Measurements from ENCODE around the gene IFFO2. TPM values are rescaled to one million over a fixed set of nuclear protein-coding genes. Genes with fewer than 3 reads are reported as not detected.

IFFO2 gene
- total RNA-seq, 1 donor from 2014 or later: 9.8 TPM

DNA sequence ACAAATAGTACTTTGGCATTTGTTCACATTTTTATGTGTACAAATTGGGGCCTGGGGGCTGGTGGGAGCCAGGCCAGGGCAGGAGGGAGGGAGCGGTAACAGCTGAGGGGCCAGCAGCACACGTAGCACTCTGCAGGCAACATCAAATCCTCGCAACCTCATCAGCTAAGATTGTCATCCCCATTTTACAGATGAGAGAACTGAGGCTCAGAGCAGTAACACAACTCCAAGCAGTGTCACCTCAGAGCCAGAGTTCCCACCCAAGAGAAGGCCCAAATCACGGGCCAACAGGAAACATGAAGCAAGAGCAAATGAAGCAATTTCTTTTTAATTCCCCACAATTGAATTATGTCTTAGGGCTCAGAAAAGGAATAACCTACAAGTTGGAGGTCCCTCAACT is 14.1 kb downstream of the IFFO2 start:
- H3K4me1 ChIP-seq: peaks cover 71% of the 10 kb centered on the region
- DNase-seq: no peak
- no peaks in the 10 kb centered on the region for H3K36me3 ChIP-seq
- no peak overlapping the region for H3K4me3 ChIP-seq
- H3K9me3 ChIP-seq: no peaks in the 10 kb centered on the region
- intact Hi-C loops (cut with DNase I): no loop called here
- no peak overlapping the region for H3K27ac ChIP-seq
- TF ChIP-seq, protein P1, sequence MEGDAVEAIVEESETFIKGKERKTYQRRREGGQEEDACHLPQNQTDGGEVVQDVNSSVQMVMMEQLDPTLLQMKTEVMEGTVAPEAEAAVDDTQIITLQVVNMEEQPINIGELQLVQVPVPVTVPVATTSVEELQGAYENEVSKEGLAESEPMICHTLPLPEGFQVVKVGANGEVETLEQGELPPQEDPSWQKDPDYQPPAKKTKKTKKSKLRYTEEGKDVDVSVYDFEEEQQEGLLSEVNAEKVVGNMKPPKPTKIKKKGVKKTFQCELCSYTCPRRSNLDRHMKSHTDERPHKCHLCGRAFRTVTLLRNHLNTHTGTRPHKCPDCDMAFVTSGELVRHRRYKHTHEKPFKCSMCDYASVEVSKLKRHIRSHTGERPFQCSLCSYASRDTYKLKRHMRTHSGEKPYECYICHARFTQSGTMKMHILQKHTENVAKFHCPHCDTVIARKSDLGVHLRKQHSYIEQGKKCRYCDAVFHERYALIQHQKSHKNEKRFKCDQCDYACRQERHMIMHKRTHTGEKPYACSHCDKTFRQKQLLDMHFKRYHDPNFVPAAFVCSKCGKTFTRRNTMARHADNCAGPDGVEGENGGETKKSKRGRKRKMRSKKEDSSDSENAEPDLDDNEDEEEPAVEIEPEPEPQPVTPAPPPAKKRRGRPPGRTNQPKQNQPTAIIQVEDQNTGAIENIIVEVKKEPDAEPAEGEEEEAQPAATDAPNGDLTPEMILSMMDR (IDR thresholded peaks at IDR 0.05): no peak
- no peak for ATAC-seq
- H3K27me3 ChIP-seq (ENCODE audit: low read depth): no peaks in the 10 kb centered on the region

DNA sequence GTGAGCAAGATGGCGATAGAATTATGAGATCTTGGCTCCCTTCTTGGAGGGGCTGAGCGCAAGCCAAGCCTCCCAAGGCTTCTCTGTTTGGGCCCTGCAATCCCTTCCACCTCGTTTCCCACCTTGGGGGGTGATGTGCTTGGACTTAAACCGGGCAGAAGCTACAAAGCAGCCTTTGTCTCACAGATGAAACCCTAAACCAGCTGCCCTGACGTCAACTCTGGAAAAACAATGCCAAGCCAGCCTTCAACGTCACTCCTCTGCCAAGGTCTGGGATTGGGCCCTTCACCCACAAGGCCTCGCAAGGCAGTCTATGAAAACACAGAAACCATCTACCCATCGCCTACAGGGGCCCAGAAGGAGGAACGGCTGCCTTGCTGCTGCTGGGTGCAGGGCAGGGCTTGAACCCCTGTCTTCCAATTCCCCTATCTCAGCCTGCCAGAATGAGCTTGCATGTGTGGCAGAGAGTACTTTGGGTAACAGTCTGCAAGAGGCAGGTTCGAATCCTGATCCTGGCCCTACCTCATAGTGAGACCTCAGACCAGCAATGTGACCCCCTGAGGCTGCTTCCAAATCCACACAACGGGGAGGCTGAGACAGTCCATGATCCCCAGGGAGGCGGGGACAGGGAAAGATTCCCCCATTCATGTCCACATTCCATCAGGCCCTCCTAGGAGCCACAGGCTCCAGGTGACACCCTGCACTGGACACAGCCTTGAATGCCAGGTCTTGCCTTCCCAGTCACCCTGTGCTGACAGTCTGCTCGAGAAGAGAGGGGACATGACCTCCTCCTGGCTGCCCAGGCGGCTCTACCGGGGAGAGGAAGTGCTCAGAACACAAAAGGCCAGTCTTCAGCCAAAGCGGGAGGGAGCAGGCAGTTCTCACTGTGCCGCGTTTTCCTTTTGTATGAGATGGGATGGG is 15.0 kb downstream of the IFFO2 start:
- Histone ChIP-seq H3K36me3 (no peaks in the 10 kb centered on the region), H3K27ac (peak overlapping the region; percentile 28), H3K4me3 (no peak overlapping the region), H3K9me3 (no peaks in the 10 kb centered on the region), H3K4me1 (peaks cover 71% of the 10 kb centered on the region), H3K27me3 (ENCODE audit: low read depth) (no peaks in the 10 kb centered on the region)
- TF ChIP-seq, protein P1 (IDR thresholded peaks at IDR 0.05): no peak
- intact Hi-C loops (cut with DNase I): no loop called here
- DNase-seq (no peak), ATAC-seq (peak in 1 of 2 donors; percentile 2)

DNA sequence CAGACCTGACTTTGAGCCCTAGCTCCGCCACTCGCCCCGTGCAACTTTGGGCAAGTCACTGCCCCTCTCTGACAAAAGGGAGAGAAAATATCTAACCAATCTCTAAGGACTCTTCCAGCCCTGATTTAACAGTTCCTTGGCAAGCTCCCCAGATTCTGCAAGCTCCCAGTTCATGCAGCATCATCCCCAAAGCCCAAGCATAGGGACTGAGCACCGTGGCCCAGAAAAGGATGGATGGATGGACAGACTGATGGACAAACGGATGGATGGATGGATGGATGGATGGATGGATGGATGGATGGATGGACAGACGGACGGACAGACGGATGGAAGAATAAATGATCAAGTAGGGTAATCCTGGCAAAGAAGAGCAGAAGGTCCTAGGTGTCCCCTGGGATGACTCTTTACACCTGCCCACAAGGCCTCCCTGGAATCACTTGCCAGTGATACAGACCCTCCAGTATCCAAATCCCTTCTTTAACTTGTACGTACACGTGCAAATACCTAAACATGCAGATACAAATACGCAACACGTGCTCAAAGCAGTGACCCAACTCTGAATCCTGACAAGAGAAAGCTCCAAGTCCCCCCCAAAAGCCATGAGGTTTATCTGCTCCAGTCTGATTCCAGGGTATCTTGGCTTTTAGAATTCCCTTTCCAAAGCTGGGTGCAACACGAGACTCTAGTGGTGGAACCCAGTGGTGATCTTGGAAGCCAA is 16.0 kb downstream of the IFFO2 start:
- Histone ChIP-seq H3K36me3 (no peaks in the 10 kb centered on the region), H3K27ac (no peak overlapping the region), H3K9me3 (no peaks in the 10 kb centered on the region), H3K4me1 (peaks cover 66% of the 10 kb centered on the region), H3K4me3 (no peak overlapping the region), H3K27me3 (ENCODE audit: low read depth) (no peaks in the 10 kb centered on the region)
- intact Hi-C loops (cut with DNase I): no loop called here
- DNase-seq: no peak
- TF ChIP-seq, protein P1 (IDR thresholded peaks at IDR 0.05): no peak
- ATAC-seq: no peak

DNA sequence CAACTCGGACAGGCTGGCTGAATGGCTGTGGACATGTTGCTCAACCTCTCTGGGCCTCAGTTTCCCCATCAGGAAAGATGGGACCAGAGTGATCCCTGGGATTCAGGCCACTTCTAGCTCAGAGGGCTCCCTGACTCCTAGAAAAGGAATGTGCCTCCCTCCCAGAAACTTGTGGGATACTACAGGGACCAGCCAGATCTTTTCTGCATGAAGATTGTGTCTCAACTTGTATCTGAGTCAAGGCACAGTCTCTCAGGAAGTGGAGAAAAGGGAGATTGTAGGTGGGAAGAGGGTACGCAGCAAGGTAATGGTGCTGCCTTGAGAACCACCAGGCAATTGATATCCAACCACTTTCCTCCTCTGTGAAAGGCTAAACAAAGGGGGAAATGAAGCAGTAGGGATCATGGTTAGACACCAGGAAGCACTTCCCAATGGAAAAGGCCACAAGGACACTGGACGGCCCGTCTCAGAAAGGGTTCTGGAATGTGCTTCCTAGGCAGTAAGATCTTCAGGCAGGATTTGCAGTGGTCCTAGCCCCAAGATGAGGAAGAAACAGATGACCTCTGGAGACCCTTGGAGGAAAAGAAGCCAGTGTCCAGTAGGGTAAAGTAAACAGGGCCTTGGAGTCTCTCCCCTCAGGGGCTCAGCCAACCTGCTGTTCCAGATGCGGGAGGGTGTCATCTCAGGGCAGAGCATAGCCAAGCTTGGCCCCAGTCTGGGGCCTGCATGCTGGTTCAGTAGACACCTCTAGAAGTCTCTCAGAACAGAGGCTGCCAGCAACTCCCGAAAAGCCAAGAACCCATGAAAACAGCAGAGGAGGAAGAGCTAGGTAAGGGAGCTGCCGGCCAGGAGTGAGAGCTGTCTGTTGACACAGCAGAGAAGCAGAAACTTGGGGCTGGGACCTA is 16.8 kb downstream of the IFFO2 start:
- Histone ChIP-seq H3K4me1 (peaks cover 58% of the 10 kb centered on the region), H3K9me3 (no peaks in the 10 kb centered on the region), H3K27me3 (ENCODE audit: low read depth) (no peaks in the 10 kb centered on the region), H3K36me3 (no peaks in the 10 kb centered on the region), H3K4me3 (no peak overlapping the region), H3K27ac (no peak overlapping the region)
- DNase-seq (no peak), ATAC-seq (no peak)
- intact Hi-C loops (cut with DNase I): no loop called here
- TF ChIP-seq, protein P1 (IDR thresholded peaks at IDR 0.05): no peak

DNA sequence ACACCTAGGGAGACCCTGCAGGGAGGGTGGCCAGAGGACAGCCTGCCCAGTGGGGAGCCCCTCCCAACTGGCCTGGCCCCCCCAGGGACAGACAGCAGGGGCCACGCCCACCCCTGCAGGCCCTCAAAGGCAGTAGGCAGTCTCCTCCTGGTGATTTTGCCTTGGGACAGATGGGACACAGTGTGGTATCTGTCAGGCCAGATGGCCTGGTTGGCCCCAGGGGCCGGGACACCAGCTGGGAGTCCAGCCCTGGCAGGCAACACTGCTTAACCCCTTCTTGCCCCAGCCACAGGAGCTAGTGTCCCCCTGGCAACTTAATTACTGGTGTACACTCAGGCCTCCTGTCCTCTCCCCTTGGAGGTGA is 17.8 kb downstream of the IFFO2 start:
- intact Hi-C loops (cut with DNase I): no loop called here
- Histone ChIP-seq H3K27me3 (ENCODE audit: low read depth) (no peaks in the 10 kb centered on the region), H3K4me1 (peaks cover 58% of the 10 kb centered on the region), H3K9me3 (no peaks in the 10 kb centered on the region), H3K36me3 (no peaks in the 10 kb centered on the region), H3K27ac (no peak overlapping the region), H3K4me3 (no peak overlapping the region)
- DNase-seq: no peak
- TF ChIP-seq, protein P1 (IDR thresholded peaks at IDR 0.05): no peak
- peak in 1 of 2 donors; percentile 6 for ATAC-seq

Data from lower lobe of right lung (tissue), 2 donors.